Mesendoderm (in vitro differentiated cells): ENCODE data around the gene LCE2C.

Source experiments
- DNase-seq: peaks from one replicate; pipeline ENCODE4 v3.0.0; 2013
- H2AK5ac ChIP-seq: 2 replicates; pipeline ENCODE4 v1.6.1; 2013; ENCODE audit warnings: low read length, inconsistent platforms
- H2BK120ac ChIP-seq: 2 replicates; pipeline ENCODE4 v1.6.1; 2013; ENCODE audit warnings: low read depth, mild to moderate bottlenecking, low read length, moderate library complexity, mixed read lengths
- H2BK15ac ChIP-seq: replicated peaks from 2 replicates; pipeline ENCODE4 v1.6.1; 2013; ENCODE audit warnings: low read depth, mild to moderate bottlenecking, moderate library complexity
- H2BK5ac ChIP-seq: 2 replicates; pipeline ENCODE4 v1.6.1; 2013; ENCODE audit warnings: low read length, inconsistent platforms
- H3K18ac ChIP-seq: 2 replicates; pipeline ENCODE4 v1.6.1; 2013; ENCODE audit warnings: mild to moderate bottlenecking, low read length, mixed read lengths
- H3K23ac ChIP-seq: one replicate; pipeline ENCODE4 v1.6.1; 2013; ENCODE audit warnings: low read length
- H3K27ac ChIP-seq: 2 replicates; pipeline ENCODE4 v1.5.1; 2013; ENCODE audit warnings: low read depth, mild to moderate bottlenecking, inconsistent platforms, low read length, moderate library complexity
- H3K27me3 ChIP-seq: 2 replicates; pipeline ENCODE4 v1.6.1; 2013; ENCODE audit warnings: low read length, control low read depth, mild to moderate bottlenecking, inconsistent platforms; ENCODE audit not compliant: insufficient read depth, poor library complexity
- H3K36me3 ChIP-seq: 2 replicates; pipeline ENCODE4 v1.6.1; 2013; ENCODE audit warnings: low read length, inconsistent platforms; ENCODE audit not compliant: control insufficient read depth, insufficient read depth
- H3K4ac ChIP-seq: one replicate; pipeline ENCODE4 v1.6.1; 2013; ENCODE audit warnings: low read depth, mild to moderate bottlenecking, low read length, moderate library complexity
- H3K4me1 ChIP-seq: 2 replicates; pipeline ENCODE4 v1.6.1; 2013; ENCODE audit warnings: low read depth, low read length, inconsistent platforms; ENCODE audit not compliant: control insufficient read depth
- H3K4me2 ChIP-seq: 2 replicates; pipeline ENCODE4 v1.6.1; 2013; ENCODE audit warnings: low read length
- H3K4me3 ChIP-seq: 2 replicates; pipeline ENCODE4 v1.5.1; 2013; ENCODE audit warnings: mild to moderate bottlenecking, low read length
- H3K56ac ChIP-seq: one replicate; pipeline ENCODE4 v1.6.1; 2013; ENCODE audit warnings: low read length
- H3K79me1 ChIP-seq: 2 replicates; pipeline ENCODE4 v1.6.1; 2013; ENCODE audit warnings: low read length, inconsistent platforms
- H3K79me2 ChIP-seq: 2 replicates; pipeline ENCODE4 v1.6.1; 2013; ENCODE audit warnings: mild to moderate bottlenecking, low read length; ENCODE audit not compliant: control insufficient read depth, insufficient read depth
- H3K9ac ChIP-seq: 2 replicates; pipeline ENCODE4 v1.6.1; 2013; ENCODE audit warnings: low read length, inconsistent platforms
- H4K5ac ChIP-seq: one replicate; pipeline ENCODE4 v1.6.1; 2013; ENCODE audit warnings: low read length
- H4K8ac ChIP-seq: one replicate; pipeline ENCODE4 v1.6.1; 2013; ENCODE audit warnings: low read depth, mild to moderate bottlenecking, control low read depth, low read length, moderate library complexity
- WGBS: extraction: QIAGEN DNeasy Blood & Tissue Kit; methylation state at CpG from one replicate; pipeline ENCODE4 v1.1.7; 2013; ENCODE audit warnings: low lambda C conversion rate, missing lambda C conversion rate; ENCODE audit not compliant: insufficient coverage; ENCODE audit errors: extremely low coverage; 5-methylcytosine and 5-hydroxymethylcytosine counted together

LCE2C gene

DNA sequence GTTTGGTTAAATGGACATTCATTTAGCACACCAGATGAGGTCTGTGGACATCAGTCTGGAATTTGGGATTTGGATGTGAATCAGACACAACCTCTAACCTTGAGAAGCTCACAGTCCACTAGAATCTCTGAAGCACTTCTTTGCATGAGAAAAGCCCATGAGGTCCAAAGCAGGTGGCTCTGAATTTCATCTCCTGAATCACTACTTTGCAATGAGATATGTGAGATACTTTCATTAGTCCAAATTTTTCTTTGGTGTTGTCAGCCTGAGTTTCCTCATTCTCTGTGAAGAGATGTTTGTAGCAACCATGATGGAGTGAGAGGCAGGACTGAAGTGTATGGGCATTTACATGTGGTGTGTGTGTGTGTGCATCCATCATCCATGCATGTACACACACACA, 28.4 kb upstream of the LCE2C start:
- Histone ChIP-seq H3K79me1 (no peaks in the 10 kb centered on the region), H3K4ac (no peak overlapping the region), H3K18ac (no peak overlapping the region), H2AK5ac (no peak overlapping the region), H2BK120ac (no peak overlapping the region), H2BK5ac (no peak overlapping the region), H3K56ac (no peak overlapping the region), H3K23ac (no peak overlapping the region), H3K27me3 (no peaks in the 10 kb centered on the region), H3K4me3 (no peak overlapping the region), H3K36me3 (no peaks in the 10 kb centered on the region), H3K27ac (no peak overlapping the region), H4K5ac (no peak overlapping the region), H3K4me1 (no peaks in the 10 kb centered on the region), H2BK15ac (no peak overlapping the region), H3K9ac (no peak overlapping the region), H4K8ac (no peak overlapping the region), H3K79me2 (no peaks in the 10 kb centered on the region), H3K4me2 (no peak overlapping the region)
- no peak for DNase-seq

DNA sequence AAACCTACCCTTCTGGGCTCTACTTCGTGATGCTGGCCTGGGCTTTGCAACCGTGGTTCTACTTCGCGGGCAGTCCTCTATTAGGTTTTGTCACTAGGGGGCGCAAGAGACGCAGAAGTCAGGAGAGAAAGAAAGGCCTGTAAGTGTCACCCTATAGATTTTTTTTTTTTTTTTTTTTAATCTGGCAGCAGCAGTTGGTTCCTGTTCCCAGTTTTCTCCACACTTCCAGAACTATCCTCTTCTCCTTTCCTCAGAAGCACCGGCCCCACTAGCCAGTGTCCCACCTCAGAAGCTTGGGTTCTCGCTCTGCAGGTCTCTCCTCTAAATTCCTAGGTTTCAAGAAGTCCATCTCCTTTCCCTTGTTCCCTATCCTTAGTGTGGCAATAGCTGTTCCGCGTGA, 21.0 kb upstream of the LCE2C start:
- Histone ChIP-seq H2BK5ac (no peak overlapping the region), H3K36me3 (no peaks in the 10 kb centered on the region), H3K4ac (no peak overlapping the region), H4K5ac (no peak overlapping the region), H3K23ac (no peak overlapping the region), H2BK15ac (no peak overlapping the region), H3K79me2 (no peaks in the 10 kb centered on the region), H3K4me2 (no peak overlapping the region), H3K79me1 (no peaks in the 10 kb centered on the region), H3K4me1 (no peaks in the 10 kb centered on the region), H4K8ac (no peak overlapping the region), H3K27ac (no peak overlapping the region), H3K27me3 (no peaks in the 10 kb centered on the region), H3K4me3 (no peak overlapping the region), H2AK5ac (no peak overlapping the region), H3K18ac (no peak overlapping the region), H2BK120ac (no peak overlapping the region), H3K9ac (no peak overlapping the region), H3K56ac (no peak overlapping the region)
- whole genome bisulfite sequencing = no CpG with 5 or more reads among the region's 10 CpGs
- DNase-seq = peak; percentile 68

DNA sequence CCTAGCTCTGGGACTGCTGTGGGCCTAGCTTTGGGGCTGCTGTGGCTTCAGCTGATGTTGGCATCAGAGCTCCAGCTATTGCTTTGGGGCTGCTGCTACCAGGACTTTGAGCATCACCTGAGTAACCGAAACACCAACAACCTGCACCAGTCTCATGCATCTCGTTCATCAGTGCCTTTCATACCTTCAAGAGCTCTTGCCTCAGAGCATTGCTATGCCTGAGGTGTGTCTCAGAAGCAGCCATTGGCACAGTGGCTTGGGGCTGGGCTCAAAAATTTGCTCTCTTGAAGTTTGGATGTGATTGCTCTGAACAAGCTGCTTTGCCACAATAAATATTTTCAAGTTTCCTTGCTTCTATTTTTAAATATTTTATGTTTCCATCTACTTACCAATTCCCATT, 18.6 kb upstream of the LCE2C start:
- Histone ChIP-seq H2BK120ac (no peak overlapping the region), H2BK5ac (no peak overlapping the region), H3K4me3 (no peak overlapping the region), H4K8ac (no peak overlapping the region), H3K4me1 (no peaks in the 10 kb centered on the region), H2AK5ac (no peak overlapping the region), H3K4ac (no peak overlapping the region), H4K5ac (no peak overlapping the region), H2BK15ac (no peak overlapping the region), H3K9ac (no peak overlapping the region), H3K4me2 (no peak overlapping the region), H3K79me2 (no peaks in the 10 kb centered on the region), H3K23ac (no peak overlapping the region), H3K27ac (no peak overlapping the region), H3K36me3 (no peaks in the 10 kb centered on the region), H3K18ac (no peak overlapping the region), H3K27me3 (no peaks in the 10 kb centered on the region), H3K56ac (no peak overlapping the region), H3K79me1 (no peaks in the 10 kb centered on the region)
- DNase-seq = no peak
- WGBS = no CpG with 5 or more reads among the region's 2 CpGs

DNA sequence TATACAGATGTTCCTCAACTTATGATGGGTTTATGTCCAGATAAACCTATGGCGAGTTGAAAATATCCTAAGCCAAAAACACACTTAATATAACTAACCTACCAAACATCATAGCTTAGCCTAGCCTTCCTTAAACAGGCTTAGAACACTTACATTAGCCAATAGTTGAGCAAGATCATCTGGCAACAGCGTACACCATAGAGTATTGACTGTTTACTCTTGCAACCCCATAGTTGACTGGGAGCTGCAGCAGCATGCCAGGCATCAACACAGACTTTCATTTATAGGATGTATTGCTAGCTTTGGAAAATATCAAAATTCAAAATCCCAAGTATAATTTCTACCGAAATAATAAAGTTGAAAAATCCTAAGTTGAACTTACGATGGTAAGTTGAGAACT, 17.4 kb upstream of the LCE2C start:
- Histone ChIP-seq H4K8ac (no peak overlapping the region), H3K27me3 (no peaks in the 10 kb centered on the region), H3K79me2 (no peaks in the 10 kb centered on the region), H3K56ac (no peak overlapping the region), H2BK120ac (no peak overlapping the region), H3K4me1 (no peaks in the 10 kb centered on the region), H2BK15ac (no peak overlapping the region), H2BK5ac (no peak overlapping the region), H3K79me1 (no peaks in the 10 kb centered on the region), H3K18ac (no peak overlapping the region), H3K4ac (no peak overlapping the region), H3K4me3 (no peak overlapping the region), H3K4me2 (no peak overlapping the region), H3K9ac (no peak overlapping the region), H3K27ac (no peak overlapping the region), H3K23ac (no peak overlapping the region), H4K5ac (no peak overlapping the region), H3K36me3 (no peaks in the 10 kb centered on the region), H2AK5ac (no peak overlapping the region)
- DNase-seq = no peak
- no CpG with 5 or more reads among the region's 4 CpGs for WGBS

DNA sequence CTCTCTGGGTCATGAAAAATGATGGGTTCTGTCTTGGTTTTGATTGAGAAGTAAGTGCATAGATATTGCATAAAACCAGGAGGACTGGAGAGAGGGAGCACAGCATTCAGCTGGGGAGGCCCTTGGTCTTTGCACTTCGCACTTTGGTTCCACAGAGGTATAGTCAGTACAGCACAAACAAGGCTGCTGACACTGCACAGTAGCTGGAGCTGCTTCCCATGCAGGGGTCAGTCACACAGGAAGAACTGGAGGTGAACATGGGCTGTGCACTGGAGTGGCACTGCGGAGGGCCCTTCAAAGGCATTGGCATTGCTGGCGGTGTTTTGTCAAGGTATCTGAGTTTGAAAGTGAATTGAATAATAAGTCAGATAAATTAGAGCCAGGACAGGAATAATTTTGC, 16.4 kb upstream of the LCE2C start:
- Histone ChIP-seq H3K18ac (no peak overlapping the region), H4K8ac (no peak overlapping the region)

DNA sequence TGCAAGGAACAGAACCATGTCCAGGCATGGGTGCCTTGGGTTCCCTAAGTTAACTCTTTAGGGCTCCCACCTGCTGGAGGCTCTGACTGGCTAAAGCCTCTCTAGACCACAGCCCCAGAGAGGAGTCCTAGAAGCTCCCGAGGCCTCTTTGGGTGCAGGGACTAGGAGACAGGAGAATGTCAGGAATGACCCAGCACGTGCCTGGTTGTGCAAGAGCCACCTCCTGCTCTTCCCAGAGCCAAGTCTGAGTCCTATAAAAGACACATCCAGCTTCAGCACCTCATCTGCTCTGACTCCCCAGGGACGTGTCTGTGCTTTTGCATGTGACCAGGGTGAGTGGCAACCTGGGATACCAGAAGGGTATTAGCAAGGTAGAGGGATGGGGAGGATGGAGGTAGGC, 12.0 kb upstream of the LCE2C start, which contains the start of gene LCE2D:
LCE2D (plus strand) TSS at position 283 of the 400 bp plus-strand sequence. CDS start 726 bp downstream, outside the sequence.
- Histone ChIP-seq H3K9ac (no peak within 1 kb of the TSS), H3K4me1 (no peaks in the 10 kb centered on the region), H3K4me3 (no peak within 1 kb of the TSS), H2BK5ac (no peak within 1 kb of the TSS), H3K4me2 (no peak within 1 kb of the TSS), H2AK5ac (no peak within 1 kb of the TSS), H3K23ac (no peak within 1 kb of the TSS), H3K27ac (no peak within 1 kb of the TSS), H2BK120ac (no peak within 1 kb of the TSS), H3K18ac (no peak within 1 kb of the TSS), H3K56ac (no peak within 1 kb of the TSS), H4K8ac (no peak within 1 kb of the TSS), H2BK15ac (no peak within 1 kb of the TSS), H3K36me3 (no peaks in the 10 kb centered on the region), H4K5ac (no peak within 1 kb of the TSS), H3K27me3 (no peaks in the 10 kb centered on the region), H3K4ac (no peak within 1 kb of the TSS), H3K79me2 (no peaks in the 10 kb centered on the region), H3K79me1 (no peaks in the 10 kb centered on the region)
- WGBS = no CpG with 5 or more reads among the region's 3 CpGs
- DNase-seq = no peak

More for the DNA sequence above, 16.4 kb upstream of the LCE2C start:
- Histone ChIP-seq H3K79me2 (no peaks in the 10 kb centered on the region), H2BK120ac (no peak overlapping the region), H3K4me1 (no peaks in the 10 kb centered on the region), H3K4ac (no peak overlapping the region), H3K4me2 (no peak overlapping the region), H3K4me3 (peak overlapping the region; percentile 6), H3K27ac (no peak overlapping the region), H4K5ac (no peak overlapping the region), H3K27me3 (no peaks in the 10 kb centered on the region), H2AK5ac (no peak overlapping the region), H2BK15ac (no peak overlapping the region), H3K79me1 (no peaks in the 10 kb centered on the region), H3K23ac (no peak overlapping the region), H3K36me3 (no peaks in the 10 kb centered on the region), H3K56ac (no peak overlapping the region), H3K9ac (no peak overlapping the region), H2BK5ac (no peak overlapping the region)
- no CpG with 5 or more reads among the region's 3 CpGs for WGBS
- DNase-seq = no peak
